NCI-H146 treated with DMSO at 0.1 percent for 48 hours (cell line): ENCODE results near the gene MRPL20.
"Not testable (repeated sequence)": the region's sequence is repeated elsewhere in the genome, so short reads cannot be mapped to it uniquely, and the experiment has no call there.

Experiments used
- DNase-seq: peaks from one replicate; lab custom pipeline; 2025; ENCODE audit not compliant: unreplicated experiment; lab: John Stamatoyannopoulos, UW

The MRPL20 gene

DNA sequence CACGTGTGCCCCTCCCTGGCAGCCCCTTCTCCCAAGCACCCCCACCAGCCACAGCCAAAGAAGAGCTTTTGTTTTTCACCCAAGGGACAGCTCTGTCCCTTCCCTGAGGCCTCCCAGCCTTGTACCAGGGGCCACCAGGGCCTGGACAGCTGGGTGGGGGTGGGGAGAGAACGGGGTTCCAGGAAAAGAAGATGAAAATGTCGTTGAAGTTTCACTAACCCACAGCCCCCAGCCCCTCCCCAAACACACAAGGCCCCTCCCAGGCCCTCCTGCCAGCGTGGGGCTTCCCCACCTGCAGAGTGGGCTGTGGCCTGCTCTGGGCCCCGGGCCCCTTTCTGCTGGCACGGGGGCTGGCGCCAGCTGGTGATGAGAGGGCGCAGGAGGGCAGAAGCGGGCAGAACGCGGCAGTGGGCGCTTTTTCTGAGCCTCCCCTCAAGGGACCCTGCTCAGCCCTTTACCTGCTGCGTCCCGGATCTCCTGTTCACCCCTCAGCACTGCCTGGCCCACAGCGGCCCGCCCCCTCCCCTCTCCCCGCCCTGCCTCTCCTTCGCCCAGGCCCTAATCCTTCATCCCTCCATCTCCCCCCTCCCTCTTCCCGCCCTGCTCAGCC is 19.5 kb upstream of the MRPL20 start:
- DNase-seq: no peak

DNA sequence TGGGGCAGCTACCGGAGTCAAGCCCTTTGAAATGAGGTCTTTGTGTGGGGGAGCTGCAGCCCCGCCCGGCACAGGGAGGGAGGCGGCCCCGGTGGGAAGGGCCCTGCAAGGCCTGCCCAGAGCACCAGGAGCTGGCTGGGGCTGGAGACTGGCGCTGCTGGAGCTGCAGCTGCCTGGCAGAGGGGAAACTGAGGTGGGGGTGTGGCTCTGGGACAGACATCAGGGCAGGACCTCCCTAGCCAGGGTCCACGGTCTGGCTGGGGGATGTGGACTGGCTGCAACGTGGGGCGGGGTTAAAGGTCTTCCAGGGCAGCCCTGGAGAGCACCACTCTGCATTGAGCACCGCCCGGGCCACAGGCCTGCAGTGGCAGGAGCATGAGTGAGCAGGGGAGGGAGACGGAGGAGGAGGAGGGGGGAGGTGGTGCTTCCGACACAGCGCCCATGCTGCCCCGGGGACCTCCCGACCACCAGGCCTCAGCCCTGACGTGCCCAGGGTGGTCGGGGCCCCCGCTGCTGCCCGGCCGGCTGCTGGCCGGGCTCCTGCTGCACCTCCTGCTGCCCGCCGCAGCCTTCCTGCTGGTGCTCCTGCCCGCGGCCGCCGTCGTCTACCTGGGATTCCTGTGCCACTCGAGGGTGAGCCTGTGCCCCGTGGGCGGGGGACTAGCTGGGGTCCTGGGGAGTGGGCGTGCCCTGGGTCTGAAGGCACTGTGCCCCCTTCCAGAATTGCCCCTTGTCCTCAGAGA is 18.8 kb upstream of the MRPL20 start:
- no peak for DNase-seq

DNA sequence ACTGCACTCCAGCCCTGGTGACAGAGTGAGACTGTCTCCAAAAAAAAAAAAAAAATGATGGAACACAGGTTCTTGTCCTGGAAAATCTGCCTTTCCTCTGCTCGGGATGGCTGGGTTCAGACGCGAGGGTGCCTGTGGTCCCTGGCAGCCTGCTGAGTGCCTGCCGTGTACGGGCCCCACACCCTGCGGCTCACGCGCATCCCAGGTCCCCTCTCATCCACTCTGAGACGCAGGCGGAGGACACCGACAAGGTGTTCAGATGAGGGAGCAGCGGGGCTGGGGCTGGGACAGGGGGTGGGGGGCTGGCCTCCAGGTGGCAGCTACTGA is 18.3 kb upstream of the MRPL20 start:
- no peak for DNase-seq

DNA sequence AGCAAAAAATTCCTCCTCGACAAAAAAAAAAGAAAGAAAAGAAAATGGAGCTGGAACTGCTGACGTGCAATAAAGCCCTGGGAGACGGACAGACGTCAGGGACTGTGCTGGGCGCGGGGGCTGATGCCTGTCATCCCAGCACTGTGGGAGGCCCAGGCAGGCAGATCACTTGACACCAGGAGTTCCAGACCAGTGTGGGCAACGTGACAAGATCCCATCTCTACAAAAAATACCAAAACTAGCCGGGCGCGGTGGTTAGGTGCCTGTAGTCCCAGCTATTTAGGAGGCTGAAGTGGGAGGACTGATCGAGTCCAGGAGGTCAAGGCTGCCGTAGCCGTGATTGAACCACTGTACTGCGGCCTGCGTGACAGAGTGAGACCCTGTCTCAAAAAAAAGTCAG is 17.6 kb upstream of the MRPL20 start:
- no peak for DNase-seq

DNA sequence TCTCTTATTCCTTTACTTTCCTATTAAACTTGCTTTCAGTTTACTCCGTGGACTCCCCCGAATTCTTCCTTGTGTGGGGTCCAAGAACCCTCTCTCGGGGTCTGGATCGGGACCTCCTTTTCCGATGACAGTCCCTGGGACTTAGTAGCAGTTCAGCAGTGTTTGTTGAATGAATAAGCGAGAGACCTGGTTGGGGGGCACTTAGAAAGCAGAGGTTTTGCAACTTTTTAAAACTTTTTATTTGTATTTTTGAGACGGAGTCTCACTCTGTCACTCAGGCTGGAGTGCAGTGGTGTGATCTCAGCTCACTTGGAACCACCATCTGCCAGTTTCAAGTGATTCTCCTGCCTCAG is 16.1 kb upstream of the MRPL20 start:
- no peak for DNase-seq

DNA sequence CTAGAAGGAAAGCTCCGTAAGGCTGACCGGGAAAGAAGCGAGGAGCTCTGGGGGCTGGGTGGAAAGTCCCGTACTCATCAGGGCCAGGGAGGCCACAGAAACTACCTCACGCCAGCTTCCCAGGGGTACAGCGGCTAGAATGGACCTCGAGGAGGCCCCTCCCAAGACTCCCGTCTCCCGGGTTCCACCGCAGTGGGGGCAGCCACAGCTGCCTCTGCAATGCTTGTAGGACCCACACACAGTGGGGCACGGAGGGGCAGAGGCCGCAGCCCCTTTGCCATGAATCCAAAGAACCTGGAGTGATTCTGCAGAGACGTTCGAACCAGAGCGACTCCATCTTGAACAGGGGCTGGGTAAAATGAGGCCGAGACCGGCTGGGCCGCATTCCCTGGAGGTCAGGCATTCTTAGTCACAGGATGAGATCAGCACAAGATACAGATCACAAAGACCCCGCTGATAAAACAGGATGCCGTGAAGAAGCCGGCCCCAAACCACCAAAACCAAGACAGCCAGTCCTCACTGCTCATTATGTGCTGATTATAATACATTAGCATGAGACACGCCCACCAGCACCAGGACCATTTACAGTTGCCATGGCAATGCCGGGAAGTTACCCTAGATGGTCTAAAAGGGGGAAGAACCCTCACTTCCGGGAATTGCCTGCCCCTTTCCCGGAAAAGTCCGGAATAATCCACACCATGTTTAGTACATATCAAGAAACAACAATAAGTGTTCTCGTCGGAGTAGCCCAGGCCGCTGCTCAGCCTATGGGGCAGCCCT is 15.6 kb upstream of the MRPL20 start:
- DNase-seq: no peak

DNA sequence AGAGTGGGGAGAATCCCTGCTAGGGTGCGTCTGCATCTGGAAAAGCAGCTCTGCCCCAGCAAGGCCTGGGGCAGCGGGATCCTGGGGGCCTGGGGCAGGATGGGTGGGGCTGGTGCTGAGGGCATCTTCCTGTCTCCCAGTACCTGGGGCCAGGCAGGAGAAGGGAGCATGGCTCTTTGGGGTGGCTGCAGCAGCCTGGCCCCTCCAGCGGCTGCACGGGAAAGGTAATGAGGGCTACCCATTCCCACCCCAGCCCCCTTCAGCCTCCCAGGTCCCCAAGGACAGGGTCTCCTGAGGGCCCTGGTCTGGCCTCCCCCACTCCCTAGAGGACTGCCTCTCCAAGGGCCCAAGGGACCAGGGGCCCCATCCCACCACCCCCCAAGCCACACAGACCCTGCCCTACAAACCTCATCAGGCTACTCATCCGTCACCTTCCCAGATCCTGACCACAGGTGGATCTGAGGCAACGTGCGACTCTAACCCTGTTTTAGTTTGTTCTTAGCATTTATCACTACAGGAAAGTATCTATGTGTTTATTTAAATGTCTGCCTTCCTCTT is 14.9 kb upstream of the MRPL20 start:
- DNase-seq: no peak

DNA sequence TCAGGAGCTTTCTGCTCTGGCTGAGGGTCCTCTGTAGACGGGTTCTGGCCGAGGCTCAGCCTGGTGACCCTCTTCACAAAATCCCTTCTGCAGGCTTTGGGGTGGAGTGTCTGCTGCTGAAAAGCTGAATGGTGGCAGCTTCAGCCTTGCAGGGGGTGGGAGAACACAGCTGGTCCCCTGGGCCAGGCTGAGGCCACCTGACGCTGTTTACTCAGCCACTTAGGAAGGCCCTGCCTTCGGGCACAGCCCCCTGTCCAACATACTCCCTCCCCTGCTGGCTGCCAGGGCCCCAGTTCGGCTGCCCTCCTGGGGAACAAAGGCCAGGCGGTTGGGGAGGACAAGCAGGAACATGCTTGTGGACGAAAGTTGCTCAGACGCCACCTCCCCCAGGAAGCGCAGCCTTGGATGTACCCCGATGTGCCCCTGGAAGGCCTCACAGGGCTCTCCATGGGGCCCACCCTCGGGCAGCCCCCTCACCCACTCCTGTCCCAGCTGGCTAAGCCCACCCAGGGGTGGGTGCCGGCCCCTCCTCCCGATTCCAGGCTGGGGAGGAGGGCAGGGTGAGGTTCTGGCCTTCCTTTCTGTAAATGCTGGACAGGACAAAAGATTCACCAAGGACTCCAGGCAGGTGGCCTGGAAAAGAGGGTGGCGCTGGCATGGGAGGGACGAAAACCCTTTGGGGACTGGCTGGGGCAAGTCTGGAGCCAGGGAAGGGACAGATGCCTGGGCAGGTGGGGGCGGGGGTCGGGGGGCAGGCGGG is 14.2 kb upstream of the MRPL20 start, which contains the start of gene ANKRD65:
Gene ANKRD65, minus strand, starts transcription at position 130 of the 760 bp plus-strand sequence. CDS start 271 bp downstream, outside the sequence.
- DNase-seq: peak; percentile 78

DNA sequence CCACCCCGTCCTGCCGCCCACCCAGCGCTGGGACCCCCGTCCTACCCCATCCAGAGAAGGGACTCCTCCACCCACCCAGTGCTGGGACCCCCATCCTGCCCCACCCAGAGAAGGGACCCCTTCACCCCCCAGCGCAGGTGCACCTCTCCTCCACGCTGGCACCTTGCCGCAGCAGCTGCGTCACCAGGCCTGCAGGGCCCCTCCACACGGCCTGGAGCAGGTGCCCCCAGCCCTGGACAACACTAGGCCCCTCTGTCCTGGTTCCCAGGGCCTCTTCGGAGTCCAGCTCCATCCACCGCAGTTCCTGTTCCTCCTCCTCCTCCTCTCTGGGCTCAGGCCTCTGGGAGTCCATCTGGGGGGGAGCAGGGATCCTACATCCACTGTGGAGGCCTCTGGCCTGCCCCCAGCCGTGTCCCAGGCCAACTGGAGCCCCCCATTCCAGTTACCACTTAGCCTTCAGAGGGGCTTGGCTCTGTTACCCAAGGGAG is 13.6 kb upstream of the MRPL20 start:
- no peak for DNase-seq

DNA sequence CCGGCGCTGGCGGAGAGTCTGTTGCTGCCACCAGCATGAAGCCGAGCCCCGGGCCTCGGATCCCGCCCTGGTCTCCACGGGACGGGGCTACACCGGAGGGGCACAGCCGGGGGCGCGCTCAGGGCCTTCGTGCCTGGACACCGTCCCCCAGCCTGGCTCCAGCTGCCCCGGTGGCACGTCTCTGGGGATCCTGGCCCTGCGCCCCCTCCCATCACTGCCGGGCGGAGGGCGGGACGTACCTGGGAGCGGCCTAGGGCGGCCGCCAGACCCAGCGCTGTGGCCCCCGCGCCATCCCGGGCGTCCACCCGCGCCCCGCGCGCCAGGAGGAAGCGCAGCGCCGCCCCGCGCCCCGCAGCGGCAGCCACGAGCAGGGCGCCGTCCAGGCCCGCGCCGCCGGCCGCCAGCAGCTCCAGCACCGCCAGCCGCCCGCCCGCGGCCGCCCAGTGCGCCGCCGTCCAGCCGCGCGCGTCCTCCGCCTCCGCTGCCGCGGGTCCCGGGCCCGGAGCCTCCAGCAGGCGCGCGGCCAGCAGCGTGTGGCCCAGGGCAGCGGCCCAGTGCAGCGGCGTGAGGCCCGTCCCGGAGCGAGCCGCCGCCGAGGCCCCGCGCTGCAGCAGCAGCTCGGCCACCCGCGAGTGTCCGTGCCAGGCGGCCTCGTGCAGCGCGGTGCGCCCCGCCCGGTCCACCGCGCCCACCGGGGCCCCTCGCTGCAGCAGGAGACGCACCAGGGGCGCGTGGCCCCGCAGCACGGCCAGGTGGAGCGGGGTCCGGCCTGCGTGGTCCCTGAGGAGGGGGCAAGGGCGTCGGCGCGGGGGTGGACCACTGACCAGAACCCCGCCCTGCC is 12.9 kb upstream of the MRPL20 start:
- no peak for DNase-seq

DNA sequence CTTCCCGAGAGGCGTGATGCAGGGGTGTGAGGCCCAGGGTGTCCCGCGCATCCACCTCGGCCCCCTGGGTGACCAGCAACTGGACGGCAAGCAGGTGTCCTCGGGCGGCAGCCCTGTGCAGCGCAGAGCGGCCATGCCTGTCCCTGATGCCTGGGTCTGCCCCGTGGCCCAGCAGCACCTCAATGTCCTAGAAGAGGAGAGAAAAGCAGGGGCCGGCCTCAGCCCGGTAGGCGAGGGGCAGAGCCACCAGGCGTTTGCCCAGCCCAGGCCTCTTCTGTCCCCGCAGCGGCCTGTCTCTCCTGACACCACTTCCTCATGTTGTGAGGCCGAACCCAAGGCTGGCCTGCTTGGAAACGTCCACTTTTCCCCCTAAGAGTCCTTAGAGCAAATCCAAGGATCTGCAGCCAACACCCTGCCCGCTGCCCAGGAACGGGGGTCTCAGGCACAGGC is 12.3 kb upstream of the MRPL20 start:
- DNase-seq: no peak

DNA sequence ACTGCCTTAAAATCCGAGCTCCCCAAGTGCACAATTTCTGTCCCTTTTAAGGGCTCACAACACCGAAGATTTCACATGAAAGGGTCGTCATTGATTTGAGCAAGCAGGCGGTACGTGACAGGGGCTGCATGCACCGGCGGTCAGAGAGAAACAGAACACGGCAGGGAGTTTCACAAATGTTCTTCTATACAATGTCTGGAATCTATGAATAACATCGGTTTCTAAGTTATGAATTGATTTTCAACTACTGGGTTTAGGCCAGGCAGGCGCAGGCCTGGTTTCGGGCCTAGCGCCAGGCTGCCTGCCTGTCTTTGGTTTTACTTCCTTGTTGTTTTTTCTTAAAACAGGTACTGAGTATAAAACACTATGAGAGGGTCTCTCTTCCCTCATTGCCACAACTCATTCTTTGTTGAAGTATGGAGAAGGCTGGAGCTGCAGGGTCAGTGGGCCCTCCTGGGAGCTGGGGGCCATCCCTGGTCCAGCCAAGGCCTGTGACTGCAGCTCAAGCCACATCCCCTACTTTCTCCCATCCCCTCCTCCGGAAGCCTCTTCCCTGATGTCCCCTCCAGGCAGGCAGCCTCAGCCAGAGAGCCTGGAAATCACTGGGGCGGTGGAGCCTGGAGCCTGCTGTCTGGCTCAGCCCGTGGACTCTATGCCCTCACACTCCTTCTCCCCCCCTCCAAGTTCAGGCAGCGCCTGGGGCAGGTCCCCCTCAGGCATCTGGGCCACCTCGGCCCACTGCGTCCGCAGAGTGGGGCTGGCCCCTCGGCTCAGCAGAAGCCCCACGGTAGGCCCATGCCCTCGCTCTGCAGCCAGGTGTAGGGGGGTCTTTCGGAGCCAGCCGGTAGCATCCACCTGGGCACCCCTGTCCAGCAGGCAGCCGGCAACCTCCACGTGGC is 11.6 kb upstream of the MRPL20 start:
- DNase-seq: no peak

DNA sequence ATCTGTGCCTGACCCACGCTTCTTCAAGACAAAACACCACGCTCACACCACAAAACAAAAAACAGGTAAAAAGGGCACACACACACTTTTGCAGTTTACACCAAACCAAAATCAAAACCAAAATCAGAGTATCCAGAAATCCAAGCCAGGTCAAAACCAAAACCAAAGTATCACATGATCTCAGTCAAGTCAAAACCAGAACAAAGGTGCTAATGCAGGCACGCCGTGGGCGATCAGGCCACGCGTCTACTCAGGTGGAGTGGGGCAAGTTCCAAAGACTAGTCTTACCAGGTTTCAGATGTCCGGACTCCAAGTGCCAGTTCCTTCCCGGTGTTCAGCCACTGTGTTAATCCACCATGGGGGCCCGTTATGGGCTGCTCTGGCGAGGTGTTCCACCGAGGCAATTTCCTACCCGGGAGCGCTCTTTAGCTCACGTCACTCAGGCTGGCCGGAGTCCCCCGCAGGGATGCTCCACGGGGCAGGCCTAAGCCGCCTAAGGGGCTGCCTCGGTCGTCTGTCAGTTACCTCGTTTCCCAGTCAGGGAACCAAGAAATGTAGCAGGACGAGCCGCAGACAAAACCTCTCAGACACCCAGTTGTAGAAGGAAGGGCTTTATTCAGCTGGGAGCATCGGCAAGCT is 10.9 kb upstream of the MRPL20 start:
- not testable (repeated sequence) for DNase-seq

DNA sequence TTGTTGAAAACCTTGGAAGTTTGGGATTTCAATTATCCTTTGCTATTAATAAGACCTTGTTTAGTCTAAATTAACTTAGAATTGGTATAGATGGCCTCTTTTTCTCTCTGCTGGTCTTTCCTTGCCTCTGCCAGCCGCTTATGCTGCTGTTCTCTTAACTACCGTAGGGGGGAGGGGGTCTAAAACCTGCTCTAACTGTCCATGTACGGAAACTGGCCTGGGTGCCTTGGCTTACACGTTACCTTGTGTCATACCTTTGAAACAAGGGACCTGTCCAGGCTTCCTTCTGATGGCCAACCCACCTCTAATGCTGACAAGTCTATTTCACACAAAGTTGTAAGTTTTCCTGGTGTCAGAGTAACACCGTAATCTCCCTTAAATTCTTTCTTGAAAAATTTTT is 10.3 kb upstream of the MRPL20 start:
- DNase-seq: not testable (repeated sequence)

DNA sequence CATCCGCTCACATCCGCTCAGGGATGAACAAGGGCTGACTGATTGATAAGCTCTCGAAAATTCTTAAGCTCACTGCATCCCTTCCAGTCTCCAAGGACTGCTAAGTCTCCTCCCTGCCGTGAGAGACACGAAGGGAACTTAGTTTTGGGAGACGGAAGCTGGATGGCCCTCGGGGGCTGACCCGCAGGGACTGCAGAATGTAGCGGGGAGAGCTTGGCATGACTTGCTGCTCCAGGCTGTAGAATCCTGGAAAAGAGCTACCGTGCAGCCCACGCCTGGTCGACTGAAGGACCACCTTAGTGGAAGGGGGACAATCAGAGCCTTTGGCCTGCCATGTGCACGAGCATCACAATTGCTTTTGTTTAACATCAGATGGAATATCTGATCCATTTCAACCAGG is 8.7 kb upstream of the MRPL20 start:
- DNase-seq: no peak

DNA sequence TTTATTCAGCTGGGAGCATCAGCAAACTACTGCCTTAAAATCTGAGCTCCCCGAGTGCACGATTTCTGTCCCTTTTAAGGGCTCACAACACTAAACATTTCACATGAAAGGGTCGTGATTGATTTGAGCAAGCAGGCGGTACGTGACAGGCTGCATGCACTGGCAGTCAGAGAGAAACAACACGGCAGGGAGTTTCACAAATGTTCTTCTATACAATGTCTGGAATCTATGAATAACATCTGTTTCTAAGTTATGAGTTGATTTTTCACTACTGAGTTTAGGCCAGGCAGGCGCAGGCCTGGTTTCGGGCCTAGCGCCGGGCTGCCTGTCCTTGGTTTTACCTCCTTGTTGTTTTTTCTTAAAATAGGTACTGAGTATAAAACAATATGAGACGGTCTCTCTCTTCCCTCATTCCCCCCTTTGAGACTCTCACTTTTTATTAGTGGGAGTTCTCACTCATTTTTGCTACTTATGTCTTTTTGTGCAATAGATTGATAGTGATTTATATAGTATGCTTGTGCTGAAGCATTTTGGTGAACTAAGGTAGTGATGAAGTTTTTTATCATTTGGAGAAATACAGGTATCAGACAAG is 5.3 kb upstream of the MRPL20 start:
- not testable (repeated sequence) for DNase-seq

DNA sequence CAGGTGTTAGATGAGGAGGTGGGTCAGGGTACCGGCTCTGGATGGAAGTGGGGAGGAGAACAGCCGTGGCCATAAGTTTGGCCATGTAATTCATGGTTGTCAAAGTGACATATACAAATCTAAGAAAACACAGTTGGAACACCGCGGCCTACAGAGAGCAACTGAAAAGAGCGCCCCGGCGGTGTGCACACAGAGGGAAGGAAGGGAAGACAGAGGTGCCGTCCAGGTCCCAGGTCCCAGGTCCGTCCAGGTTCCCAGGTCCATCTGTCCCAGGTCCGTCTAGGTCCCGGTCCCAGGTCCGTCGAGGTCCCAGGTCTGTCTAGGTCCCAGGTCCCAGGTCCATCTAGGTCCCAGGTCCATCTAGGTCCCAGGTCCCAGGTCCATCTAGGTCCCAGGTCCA is 4.5 kb upstream of the MRPL20 start:
- no peak for DNase-seq

DNA sequence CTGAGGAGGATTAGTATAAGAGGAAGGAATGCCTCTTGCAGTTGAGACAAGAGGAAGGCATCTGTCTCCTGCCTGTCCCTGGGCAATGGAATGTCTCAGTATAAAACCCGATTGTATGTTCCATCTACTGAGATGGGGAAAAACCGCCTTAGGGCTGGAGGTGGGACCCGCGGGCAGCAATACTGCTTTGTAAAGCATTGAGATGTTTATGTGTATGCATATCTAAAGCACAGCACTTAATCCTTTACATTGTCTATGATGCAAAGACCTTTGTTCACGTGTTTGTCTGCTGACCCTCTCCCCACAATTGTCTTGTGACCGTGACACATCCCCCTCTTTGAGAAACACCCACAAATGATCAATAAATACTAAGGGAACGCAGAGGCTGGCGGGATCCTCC is 3.1 kb upstream of the MRPL20 start:
- DNase-seq: not testable (repeated sequence)
